Thoracic aorta (tissue), 2 donors: ENCODE results near the gene TOX2. TPM values are rescaled to one million over a fixed set of nuclear protein-coding genes. Genes with fewer than 3 reads are reported as not detected.

Source experiments
- ATAC-seq: fragments of 150-250 bp; one replicate; pipeline ENCODE4 v1.8.0; 2017; ENCODE audit warnings: low read depth; ENCODE audit not compliant: insufficient number of reproducible peaks, low FRiP score
- DNase-seq: peaks from one replicate; pipeline ENCODE4 v3.0.0-alpha.2; 2020; ENCODE audit warnings: low spot score
- H3K27ac ChIP-seq, 2 donors: fragments of 200-600 bp; sonication (generic); 1 replicate in 1 of 2; 2 replicates in 1 of 2; pipeline ENCODE4 v1.5.1; 2016; ENCODE audit warnings: mild to moderate bottlenecking in 2 of 2, moderate library complexity in 2 of 2
- H3K27me3 ChIP-seq: fragments of 200-600 bp; sonication (generic); replicated peaks from 2 replicates; pipeline ENCODE4 v1.6.0; 2016; ENCODE audit warnings: mild to moderate bottlenecking; ENCODE audit not compliant: insufficient read depth
- H3K36me3 ChIP-seq: fragments of 200-600 bp; sonication (generic); one replicate; pipeline ENCODE4 v1.5.1; 2016
- H3K4me1 ChIP-seq, 2 donors: fragments of 200-600 bp; sonication (generic); 1 replicate in 1 of 2; 2 replicates in 1 of 2; pipeline versions ENCODE4 v1.5.1 to v1.6.0; 2016; ENCODE audit warnings: low read depth in 2 of 2, mild to moderate bottlenecking in 1 of 2; ENCODE audit not compliant: control insufficient read depth in 1 of 2
- H3K4me3 ChIP-seq: fragments of 200-600 bp; sonication (generic); 2 replicates; pipeline ENCODE4 v1.5.1; 2016; ENCODE audit warnings: mild to moderate bottlenecking
- H3K9me3 ChIP-seq: fragments of 200-600 bp; sonication (generic); 2 replicates; pipeline ENCODE4 v1.5.1; 2016
- total RNA-seq, 2 donors: library from RNA; depleted of rRNA; stranded (reverse); fragments of >200 nt; gene quantifications; one replicate each; pipeline versions ENCODE4 v1.1.0 to v1.2.3, GENCODE V29; 2016
- TF ChIP-seq, protein P1 (sequence below): fragments of 200-600 bp; sonication (generic); IDR thresholded peaks from one replicate; pipeline ENCODE4 v1.5.1; 2019; ENCODE audit warnings: antibody characterized with exemption

TOX2 gene
- total RNA-seq, 2 donors from 2014 or later, result 4.2 to 14.6 TPM

GRCh38 chr20:43900496-43900895, 14.2 kb upstream of the TOX2 start:
- Histone ChIP-seq H3K27ac (no peak overlapping the region), H3K4me1 (peaks cover 3 to 14% of the 10 kb centered on the region in 2 donors), H3K27me3 (no peaks in the 10 kb centered on the region), H3K9me3 (no peaks in the 10 kb centered on the region), H3K4me3 (no peak overlapping the region), H3K36me3 (no peaks in the 10 kb centered on the region)
- ATAC-seq (no peak), DNase-seq (no peak)
- TF ChIP-seq, protein P1, sequence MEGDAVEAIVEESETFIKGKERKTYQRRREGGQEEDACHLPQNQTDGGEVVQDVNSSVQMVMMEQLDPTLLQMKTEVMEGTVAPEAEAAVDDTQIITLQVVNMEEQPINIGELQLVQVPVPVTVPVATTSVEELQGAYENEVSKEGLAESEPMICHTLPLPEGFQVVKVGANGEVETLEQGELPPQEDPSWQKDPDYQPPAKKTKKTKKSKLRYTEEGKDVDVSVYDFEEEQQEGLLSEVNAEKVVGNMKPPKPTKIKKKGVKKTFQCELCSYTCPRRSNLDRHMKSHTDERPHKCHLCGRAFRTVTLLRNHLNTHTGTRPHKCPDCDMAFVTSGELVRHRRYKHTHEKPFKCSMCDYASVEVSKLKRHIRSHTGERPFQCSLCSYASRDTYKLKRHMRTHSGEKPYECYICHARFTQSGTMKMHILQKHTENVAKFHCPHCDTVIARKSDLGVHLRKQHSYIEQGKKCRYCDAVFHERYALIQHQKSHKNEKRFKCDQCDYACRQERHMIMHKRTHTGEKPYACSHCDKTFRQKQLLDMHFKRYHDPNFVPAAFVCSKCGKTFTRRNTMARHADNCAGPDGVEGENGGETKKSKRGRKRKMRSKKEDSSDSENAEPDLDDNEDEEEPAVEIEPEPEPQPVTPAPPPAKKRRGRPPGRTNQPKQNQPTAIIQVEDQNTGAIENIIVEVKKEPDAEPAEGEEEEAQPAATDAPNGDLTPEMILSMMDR, result no peak

- H3K4me1 ChIP-seq, result peaks cover 3 to 14% of the 10 kb centered on the region in 2 donors
- ATAC-seq, result no peak
- no peak overlapping the region for H3K27ac ChIP-seq
- TF ChIP-seq, protein P1, result no peak
- H3K27me3 ChIP-seq, result no peaks in the 10 kb centered on the region
- no peaks in the 10 kb centered on the region for H3K36me3 ChIP-seq
- no peak for DNase-seq
- H3K9me3 ChIP-seq, result no peaks in the 10 kb centered on the region
- H3K4me3 ChIP-seq, result no peak overlapping the region
These were observed 13.4 kb upstream of the TOX2 start for GRCh38 chr20:43901296-43901695.

DNA sequence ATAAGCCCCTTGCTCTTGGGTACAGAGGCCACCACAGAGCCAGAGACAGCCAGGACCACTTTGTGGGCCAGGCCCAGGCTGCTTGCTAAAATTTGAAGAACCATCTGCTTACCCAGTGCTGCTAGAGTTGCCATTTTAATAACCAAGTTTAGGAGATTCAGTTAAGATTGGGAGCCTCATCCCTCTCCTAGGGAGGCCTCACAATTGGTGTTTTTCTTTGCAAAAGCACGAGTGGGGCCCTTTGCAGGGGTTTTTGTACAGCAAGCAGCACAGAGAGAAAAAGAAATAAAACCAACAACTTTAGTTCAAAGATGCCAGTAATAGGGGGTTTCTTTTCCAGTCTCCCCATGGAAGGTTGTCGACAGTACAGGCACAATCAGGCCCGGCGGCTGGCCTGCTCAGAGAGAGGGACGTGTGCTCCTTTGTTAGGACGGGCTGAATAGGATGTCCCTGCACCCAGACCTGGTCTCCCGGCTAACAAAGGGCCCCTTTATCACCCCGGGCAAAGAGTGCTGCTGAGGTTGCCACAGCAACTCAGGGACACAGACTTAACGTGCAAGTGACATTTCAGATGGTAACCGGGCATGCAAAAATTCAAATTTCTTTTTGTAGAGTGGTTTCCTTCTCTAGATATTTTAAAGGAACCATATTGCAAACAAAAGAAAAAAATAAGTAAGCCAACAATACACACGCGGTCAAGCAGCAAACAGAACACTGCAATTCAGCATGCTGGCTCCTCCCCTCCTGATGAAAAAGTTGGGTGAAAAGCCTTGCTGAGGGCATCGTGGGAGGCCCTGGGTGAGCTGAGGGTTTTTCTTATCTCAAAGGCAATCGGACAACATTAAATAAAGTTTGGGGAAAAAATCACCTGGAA, 10.5 kb upstream of the TOX2 start:
- no peak for ATAC-seq
- Histone ChIP-seq H3K9me3 (peaks cover 3% of the 10 kb centered on the region), H3K27ac (no peak overlapping the region), H3K27me3 (no peaks in the 10 kb centered on the region), H3K4me1 (peaks cover 3 to 14% of the 10 kb centered on the region in 2 donors), H3K36me3 (no peaks in the 10 kb centered on the region), H3K4me3 (no peak overlapping the region)
- no peak for DNase-seq
- TF ChIP-seq, protein P1, result no peak

GRCh38 chr20:43904827-43905177, 9.8 kb upstream of the TOX2 start:
- DNase-seq, result no peak
- H3K4me3 ChIP-seq, result no peak overlapping the region
- H3K27me3 ChIP-seq, result no peaks in the 10 kb centered on the region
- H3K36me3 ChIP-seq, result no peaks in the 10 kb centered on the region
- peaks cover 3 to 8% of the 10 kb centered on the region in 2 donors for H3K4me1 ChIP-seq
- H3K27ac ChIP-seq, result no peak overlapping the region
- H3K9me3 ChIP-seq, result peaks cover 3% of the 10 kb centered on the region
- no peak for ATAC-seq
- TF ChIP-seq, protein P1, result no peak

DNA sequence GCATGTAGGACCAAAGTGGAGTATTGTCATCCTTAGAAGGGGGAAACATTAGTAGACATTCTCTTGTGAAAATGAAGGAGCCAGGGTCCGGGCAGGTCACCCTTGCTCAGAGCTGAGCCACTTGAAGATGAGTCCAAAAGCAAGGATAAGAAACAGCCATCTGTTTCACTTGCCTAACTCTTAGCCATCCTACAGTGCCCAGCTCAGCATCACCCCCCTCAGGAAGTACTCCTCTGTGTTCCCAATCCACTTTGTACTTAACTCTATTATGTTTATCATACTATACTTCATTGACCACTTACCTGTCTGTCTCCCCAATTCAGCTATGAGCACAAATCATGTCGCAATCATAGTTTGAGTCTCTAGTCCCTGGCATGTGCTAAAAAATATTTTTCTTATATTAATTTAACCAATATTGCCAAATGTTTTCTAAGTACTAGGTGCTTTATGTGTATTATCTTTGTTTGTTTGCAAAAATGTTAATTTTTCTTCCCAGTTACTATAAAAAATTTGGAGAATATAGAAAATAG, 8.1 kb upstream of the TOX2 start:
- no peak overlapping the region for H3K4me3 ChIP-seq
- TF ChIP-seq, protein P1, result no peak
- peaks cover 3% of the 10 kb centered on the region for H3K9me3 ChIP-seq
- no peaks in the 10 kb centered on the region for H3K4me1 ChIP-seq
- H3K27me3 ChIP-seq, result no peaks in the 10 kb centered on the region
- no peak overlapping the region for H3K27ac ChIP-seq
- no peak for ATAC-seq
- H3K36me3 ChIP-seq, result no peaks in the 10 kb centered on the region
- no peak for DNase-seq
